GM12878 (cell line): Measurements from ENCODE around the gene NFKB2. TPM values are rescaled to one million over a fixed set of nuclear protein-coding genes. Genes with fewer than 3 reads are reported as not detected.

Experiments
- ATAC-seq: fragments of 200-7000 bp; cut with Tn5 transposase; 3 replicates; pipeline ENCODE4 v1.9.1; 2020; ENCODE audit warnings: mild to moderate bottlenecking, moderate library complexity
- BruUV-seq: library from RNA; stranded (reverse); fragments of 400-500 nt; replicated peaks from 2 replicates; lab custom pipeline; 2021; lab: Mats Ljungman, UMichigan
- CTCF ChIA-PET: fragments of 300-600 bp; sonication (Branson Sonifier 250); formaldehyde crosslinking; extraction: SDS; loops from one replicate; lab custom pipeline; 2021; ENCODE audit warnings: inconsistent platforms; lab: Yijun Ruan, JAX
- POLR2A ChIA-PET: fragments of 350-600 bp; formaldehyde crosslinking; extraction: SDS; loops from one replicate; lab custom pipeline; 2021; ENCODE audit warnings: inconsistent platforms; lab: Charles Lee
- RAD21 ChIA-PET: fragments of 300-600 bp; sonication (Branson Sonifier 250); formaldehyde crosslinking; loops from one replicate; lab custom pipeline; 2023; ENCODE audit warnings: antibody characterized with exemption; ENCODE audit not compliant: unreplicated experiment; lab: Charles Lee
- SMC1A ChIA-PET: fragments of 300-600 bp; sonication (Branson Sonifier 250); formaldehyde crosslinking; loops from one replicate; lab custom pipeline; 2023; ENCODE audit not compliant: unreplicated experiment, uncharacterized antibody; lab: Charles Lee
- DNase-seq: peaks from one replicate; pipeline ENCODE4 v3.0.0-alpha.2; 2011; ENCODE audit warnings: low read depth, low spot score
- FAIRE-seq: peaks from 3 replicates; lab custom pipeline; 2011; peaks lifted over from hg19 to GRCh38; lab: Jason Lieb, UNC
- H2AFZ ChIP-seq: 2 replicates; pipeline ENCODE4 v1.6.0; 2011; ENCODE audit warnings: low read depth, low read length, control low read depth; ENCODE audit not compliant: control insufficient read depth
- H3K27ac ChIP-seq: 2 replicates; pipeline ENCODE4 v1.5.1; 2011; ENCODE audit warnings: control low read depth; ENCODE audit not compliant: control insufficient read depth, insufficient read depth
- H3K27me3 ChIP-seq, 2 experiments: replicated peaks in 1 of 2; 2 replicates each; pipeline versions ENCODE4 v1.6.0 to v1.6.1; 2011; ENCODE audit warnings: low read length in 1 of 2; ENCODE audit not compliant: control insufficient read depth in 2 of 2, insufficient read depth in 2 of 2
- H3K36me3 ChIP-seq, 2 experiments: 2 replicates each; pipeline ENCODE4 v1.5.1; 2011; ENCODE audit warnings: low read length in 1 of 2; ENCODE audit not compliant: control insufficient read depth in 2 of 2, insufficient read depth in 2 of 2
- H3K4me1 ChIP-seq: 2 replicates; pipeline ENCODE4 v1.6.1; 2011; ENCODE audit warnings: mild to moderate bottlenecking, low read length, moderate library complexity, mixed read lengths; ENCODE audit not compliant: control insufficient read depth, insufficient read depth
- H3K4me2 ChIP-seq: 2 replicates; pipeline ENCODE4 v1.6.0; 2011; ENCODE audit warnings: control low read depth; ENCODE audit not compliant: control insufficient read depth, insufficient read depth
- H3K4me3 ChIP-seq: fragments of 200-600 bp; sonication (generic); 2 replicates; pipeline ENCODE4 v1.5.1; 2016
- H3K79me2 ChIP-seq: 2 replicates; pipeline ENCODE4 v1.6.0; 2011; ENCODE audit warnings: low read length; ENCODE audit not compliant: control insufficient read depth, insufficient read depth
- H3K9ac ChIP-seq: 2 replicates; pipeline ENCODE4 v1.8.0; 2011; ENCODE audit warnings: low read length, control low read depth, mixed read lengths; ENCODE audit not compliant: control insufficient read depth, insufficient read depth
- H3K9me3 ChIP-seq: replicated peaks from 3 replicates; pipeline ENCODE4 v1.5.1; 2011; ENCODE audit warnings: mild to moderate bottlenecking, low read length; ENCODE audit not compliant: control insufficient read depth, insufficient read depth
- H4K20me1 ChIP-seq: 2 replicates; pipeline ENCODE4 v1.6.0; 2011; ENCODE audit not compliant: control insufficient read depth, insufficient read depth
- BACH1 ChIP-seq: fragments of 450-650 bp; IDR thresholded peaks from 2 replicates; pipeline ENCODE4 v1.6.1; 2017; ENCODE audit warnings: mild to moderate bottlenecking, borderline replicate concordance
- KLF5 ChIP-seq: fragments of 450-650 bp; IDR thresholded peaks from 2 replicates; pipeline ENCODE4 v1.6.1; 2014; ENCODE audit warnings: mild to moderate bottlenecking; ENCODE audit not compliant: partially characterized antibody
- NKRF ChIP-seq: fragments of 450-650 bp; conservative IDR thresholded peaks from 2 replicates; pipeline ENCODE4 v1.6.1; 2017; ENCODE audit warnings: mild to moderate bottlenecking, moderate library complexity
- RAD51 ChIP-seq: fragments of 450-650 bp; IDR thresholded peaks from 2 replicates; pipeline ENCODE4 v1.6.1; 2016; ENCODE audit warnings: moderate library complexity, mild to moderate bottlenecking, inconsistent platforms
- REST ChIP-seq: IDR thresholded peaks from 2 replicates; pipeline ENCODE4 v1.6.1; 2012; ENCODE audit warnings: mild to moderate bottlenecking, low read depth, low read length
- YY1 ChIP-seq: IDR thresholded peaks from 2 replicates; pipeline ENCODE4 v1.6.1; 2011; ENCODE audit warnings: low read depth, mild to moderate bottlenecking, low read length
- ZNF384 ChIP-seq: IDR thresholded peaks from 2 replicates; pipeline ENCODE4 v1.6.1; 2012; ENCODE audit warnings: low read depth, mild to moderate bottlenecking, low read length, improper control_type of control experiment, borderline replicate concordance
- WGBS: methylation state at CpG from one replicate; pipeline ENCODE4 v1.1.6; 2016; ENCODE audit warnings: low lambda C conversion rate; ENCODE audit not compliant: insufficient replicate concordance, insufficient coverage; ENCODE audit errors: missing lambda C conversion rate; 5-methylcytosine and 5-hydroxymethylcytosine counted together
- in situ Hi-C: fragments of 300-500 bp; cut with MboI; formaldehyde crosslinking; loops from 9 replicates; pipeline ENCODE4 v1.14.3; 2018; ENCODE audit warnings: mixed read lengths
- intact Hi-C: fragments of 100-400 bp; cut with micrococcal nuclease; formaldehyde crosslinking; loops from one replicate; pipeline ENCODE4 v1.14.2; 2022; ENCODE audit not compliant: unreplicated experiment
- polyA plus RNA-seq, 11 experiments: library from polyadenylated mRNA; depleted of rRNA in 4 of 11; unstranded in 6 of 11; stranded (reverse) in 5 of 11; fragments of >200 nt; fragmentation: Nextera tagmentation in 4 of 11; fragmentation: Illumina TruSeq in 1 of 11; extraction: Ambion mirVana in 4 of 11; extraction: Trizol in 1 of 11; gene quantifications; 1 replicate in 1 of 11; 2 replicates in 10 of 11; pipeline versions ENCODE4 v1.2.1 to v1.2.3, GENCODE V29; 2011 to 2016; ENCODE audit warnings: inconsistent platforms in 2 of 11, missing spikeins in 2 of 11, low read depth in 1 of 11
- total RNA-seq, 4 experiments: library from RNA; depleted of rRNA in 3 of 4; stranded (reverse); fragments of >200 nt in 3 of 4; fragmentation: Illumina TruSeq in 1 of 4; extraction: Trizol in 1 of 4; gene quantifications; 2 replicates each; pipeline versions ENCODE4 v1.2.1 to v1.2.3, GENCODE V29; 2013 to 2021

NFKB2 gene
- total and polyA plus RNA-seq, 10 of the 15 experiments (the other 5 are each of a cell fraction or from before 2014, with no cell fraction given) = 0.56 to 144 (median 49.4) TPM

GRCh38 chr10:102402512-102402896 is 7.0 kb downstream of the NFKB2 start:
- ATAC-seq (no peak), FAIRE-seq (no peak), DNase-seq (no peak)
- Histone ChIP-seq H3K9ac (no peak overlapping the region), H3K4me3 (no peak overlapping the region), H2AFZ (no peak overlapping the region), H3K36me3 (peaks cover 17 to 36% of the 10 kb centered on the region in 2 experiments), H4K20me1 (peaks cover 4% of the 10 kb centered on the region; the same call in 1 of the 2 replicates), H3K27ac (no peak overlapping the region), H3K79me2 (peaks cover 26% of the 10 kb centered on the region), H3K4me2 (no peak overlapping the region), H3K9me3 (no peaks in the 10 kb centered on the region), H3K27me3 (no peaks in the 10 kb centered on the region), H3K4me1 (peaks cover 10% of the 10 kb centered on the region)
- WGBS = 69% methylated on average over 5 of the region's 5 CpGs
- ChIA-PET POLR2A (interaction anchor here (0.7 to 1.7 kb wide), 2 partner anchors 11 to 52 kb away, joined by 3 to 9 read pairs; no protein-coding TSS in a partner anchor), CTCF (interaction anchor here (1.2 to 12.1 kb wide), 6 partner anchors 8 to 171 kb away, joined by 8 to 69 read pairs (median 10); partner anchors contain the start of gene NFKB2), RAD21 (interaction anchor here (1.1 to 1.6 kb wide), 2 partner anchors 60 to 77 kb away, joined by 3 to 10 read pairs; no protein-coding TSS in a partner anchor), SMC1A (interaction anchor here (1.3 to 2.2 kb wide), 3 partner anchors 18 to 181 kb away, joined by 3 to 4 read pairs (median 3); partner anchors contain the start of gene FBXL15)
- in situ Hi-C loops = no loop called here
- no TSS peak for BruUV-seq
- intact Hi-C loops = no loop called here
- TF ChIP-seq BACH1 (no peak), REST (no peak), NKRF (no peak), ZNF384 (no peak), RAD51 (no peak), KLF5 (no peak), YY1 (no peak)
